Mesodermal cell (in vitro differentiated cells): Measurements from ENCODE around the gene SHC1.

Source experiments
- H3K27ac ChIP-seq: 2 replicates; pipeline ENCODE4 v1.7.0; 2013; ENCODE audit warnings: mild to moderate bottlenecking, low read depth, low read length, moderate library complexity; ENCODE audit not compliant: severe bottlenecking
- H3K36me3 ChIP-seq: 2 replicates; pipeline ENCODE4 v1.7.1; 2013; ENCODE audit warnings: mild to moderate bottlenecking, low read length, moderate library complexity; ENCODE audit not compliant: control insufficient read depth, insufficient read depth
- H3K4me1 ChIP-seq: one replicate; pipeline ENCODE4 v1.7.1; 2013; ENCODE audit warnings: mild to moderate bottlenecking, low read length; ENCODE audit not compliant: insufficient read depth, control insufficient read depth, poor library complexity, severe bottlenecking
- H3K4me3 ChIP-seq: 2 replicates; pipeline ENCODE4 v1.7.0; 2013; ENCODE audit warnings: low read length, control low read depth, mild to moderate bottlenecking; ENCODE audit not compliant: insufficient read depth, poor library complexity, severe bottlenecking; ENCODE audit errors: extremely low read depth
- H3K9me3 ChIP-seq: 2 replicates; pipeline ENCODE4 v1.7.1; 2013; ENCODE audit warnings: mild to moderate bottlenecking, low read length, moderate library complexity; ENCODE audit not compliant: control insufficient read depth
- WGBS, 2 experiments: methylation state at CpG; one replicate each; pipeline ENCODE4 v1.1.5; 2013; ENCODE audit warnings: missing lambda C conversion rate in 2 of 2; ENCODE audit not compliant: insufficient coverage in 2 of 2; 5-methylcytosine and 5-hydroxymethylcytosine counted together

SHC1 gene

GRCh38 chr1:155013632-155014031 lies 43.1 kb upstream of the SHC1 start:
- H3K27ac ChIP-seq = no peak overlapping the region
- peaks cover 31% of the 10 kb centered on the region for H3K36me3 ChIP-seq
- peaks cover 13% of the 10 kb centered on the region for H3K4me1 ChIP-seq
- no peaks in the 10 kb centered on the region for H3K9me3 ChIP-seq
- H3K4me3 ChIP-seq = no peak overlapping the region
- WGBS, 2 experiments = 83 to 93% methylated on average over 1 to 2 of the region's 8 CpGs

GRCh38 chr1:155012776-155013602 lies 42.4 kb upstream of the SHC1 start:
- Histone ChIP-seq H3K4me1 (peaks cover 12% of the 10 kb centered on the region), H3K36me3 (peaks cover 31% of the 10 kb centered on the region), H3K4me3 (no peak overlapping the region), H3K9me3 (no peaks in the 10 kb centered on the region), H3K27ac (no peak overlapping the region)
- 100% methylated on average over 1 of the region's 3 CpGs; no CpG with 5 or more reads in 1 of the 2 experiments for WGBS, 2 experiments

- Histone ChIP-seq H3K4me3 (no peak overlapping the region), H3K9me3 (no peaks in the 10 kb centered on the region), H3K27ac (no peak overlapping the region), H3K36me3 (peaks cover 31% of the 10 kb centered on the region), H3K4me1 (peaks cover 12% of the 10 kb centered on the region)
- 33 to 37% methylated on average over 2 to 3 of the region's 9 CpGs for WGBS, 2 experiments
Observed at GRCh38 chr1:155012026-155012546, 41.5 kb upstream of the SHC1 start.

GRCh38 chr1:155011437-155012025 lies 41.0 kb upstream of the SHC1 start:
- Histone ChIP-seq H3K4me3 (no peak overlapping the region), H3K4me1 (peaks cover 7% of the 10 kb centered on the region), H3K9me3 (no peaks in the 10 kb centered on the region), H3K36me3 (peaks cover 27% of the 10 kb centered on the region), H3K27ac (no peak overlapping the region)
- WGBS, 2 experiments = 94% methylated on average over 3 of the region's 6 CpGs; no CpG with 5 or more reads in 1 of the 2 experiments

- 89 to 100% methylated on average over 3 of the region's 5 CpGs for WGBS, 2 experiments
- peaks cover 21% of the 10 kb centered on the region for H3K36me3 ChIP-seq
- peaks cover 6% of the 10 kb centered on the region for H3K4me1 ChIP-seq
- H3K9me3 ChIP-seq = no peaks in the 10 kb centered on the region
- no peak overlapping the region for H3K4me3 ChIP-seq
- no peak overlapping the region for H3K27ac ChIP-seq
Observed at GRCh38 chr1:155011004-155011416, 40.5 kb upstream of the SHC1 start.

- Histone ChIP-seq H3K27ac (no peak overlapping the region), H3K4me3 (no peak overlapping the region), H3K4me1 (peaks cover 6% of the 10 kb centered on the region), H3K9me3 (no peaks in the 10 kb centered on the region), H3K36me3 (peaks cover 15% of the 10 kb centered on the region)
- WGBS, 2 experiments = 80 to 83% methylated on average over 1 to 2 of the region's 11 CpGs
Observed at GRCh38 chr1:155010211-155010918, 39.8 kb upstream of the SHC1 start.

- Histone ChIP-seq H3K4me1 (peaks cover 6% of the 10 kb centered on the region), H3K9me3 (no peaks in the 10 kb centered on the region), H3K4me3 (no peak overlapping the region), H3K27ac (no peak overlapping the region), H3K36me3 (peaks cover 9% of the 10 kb centered on the region)
- WGBS, 2 experiments = 86 to 97% methylated on average over 2 to 3 of the region's 5 CpGs
Observed at GRCh38 chr1:155009742-155010141, 39.2 kb upstream of the SHC1 start.

- H3K4me1 ChIP-seq = peaks cover 10% of the 10 kb centered on the region
Observed at GRCh38 chr1:155009221-155009711, 38.7 kb upstream of the SHC1 start.

GRCh38 chr1:155008015-155008941 lies 37.7 kb upstream of the SHC1 start:
- Histone ChIP-seq H3K4me3 (no peak overlapping the region), H3K4me1 (peaks cover 11% of the 10 kb centered on the region), H3K27ac (no peak overlapping the region), H3K36me3 (no peaks in the 10 kb centered on the region), H3K9me3 (no peaks in the 10 kb centered on the region)
- WGBS, 2 experiments = 90% methylated on average over 8 to 9 of the region's 16 CpGs

More at GRCh38 chr1:155009221-155009711, 38.7 kb upstream of the SHC1 start:
- Histone ChIP-seq H3K27ac (no peak overlapping the region), H3K9me3 (no peaks in the 10 kb centered on the region), H3K4me3 (no peak overlapping the region), H3K36me3 (peaks cover 6% of the 10 kb centered on the region)
- WGBS, 2 experiments = 92 to 100% methylated on average over 6 to 10 of the region's 12 CpGs
